PFSK-1 (cell line): Measurements from ENCODE around the gene KHDC4.

ENCODE experiments used
- POLR2AphosphoS5 ChIP-seq: IDR thresholded peaks from 2 replicates; pipeline ENCODE4 v1.6.1; 2012; ENCODE audit warnings: low read depth, mild to moderate bottlenecking, control low read depth, low read length, moderate library complexity
- TAF1 ChIP-seq: IDR thresholded peaks from 2 replicates; pipeline ENCODE4 v1.6.1; 2012; ENCODE audit warnings: low read length, control low read depth, borderline replicate concordance; ENCODE audit not compliant: insufficient read depth
- TF ChIP-seq, protein P1 (sequence below), 2 experiments: IDR thresholded peaks; 2 replicates each; pipeline versions ENCODE4 v1.6.1 to v1.8.0; 2011 to 2012; ENCODE audit warnings: low read depth in 2 of 2, low read length in 2 of 2, control low read depth in 1 of 2, inconsistent platforms in 1 of 2, mild to moderate bottlenecking in 1 of 2, moderate library complexity in 1 of 2; ENCODE audit not compliant: insufficient read depth in 1 of 2

DNA sequence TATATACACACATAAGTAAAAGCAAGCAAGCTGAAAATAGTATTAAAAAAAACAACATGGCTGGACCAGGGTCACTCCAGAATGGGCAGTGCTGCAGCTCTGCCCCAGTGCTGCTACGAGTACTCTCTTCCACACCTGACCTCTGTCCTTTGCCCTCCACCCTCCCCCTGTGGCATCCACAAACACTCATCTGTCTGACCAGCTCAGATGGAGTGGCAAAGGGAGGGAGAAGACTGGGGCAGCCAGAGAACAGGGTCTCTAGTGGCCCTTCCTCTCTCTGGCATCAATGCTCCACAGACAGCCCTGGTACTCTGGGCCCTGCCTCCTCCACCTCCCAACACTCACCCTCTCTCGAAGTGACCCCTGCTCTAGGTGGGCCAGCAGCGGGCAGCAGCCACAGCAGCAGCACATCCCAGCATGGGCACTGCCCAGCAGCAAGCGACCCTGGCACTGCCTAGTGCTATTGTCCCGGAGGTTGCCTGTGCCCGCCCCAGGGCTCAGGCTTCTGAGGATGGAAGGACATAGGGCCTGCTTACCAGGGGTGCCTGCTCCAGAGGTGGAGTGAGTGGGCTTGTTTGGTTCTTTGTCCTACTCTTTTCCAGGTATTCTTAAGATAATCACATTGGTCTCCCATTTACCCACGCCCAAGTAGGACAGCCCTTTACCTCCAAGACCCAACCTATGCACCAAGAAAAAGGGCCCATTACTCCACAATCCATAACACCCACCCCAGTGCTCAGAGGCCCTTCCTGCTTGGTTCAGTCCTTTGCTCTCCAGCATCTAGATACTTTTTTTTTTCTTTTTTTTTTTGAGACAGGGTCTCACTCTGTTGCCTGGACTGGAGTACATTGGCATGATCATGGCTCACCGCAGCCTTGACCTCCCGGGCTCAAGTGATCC is 37.9 kb upstream of the KHDC4 start:
- TF ChIP-seq, protein P1, sequence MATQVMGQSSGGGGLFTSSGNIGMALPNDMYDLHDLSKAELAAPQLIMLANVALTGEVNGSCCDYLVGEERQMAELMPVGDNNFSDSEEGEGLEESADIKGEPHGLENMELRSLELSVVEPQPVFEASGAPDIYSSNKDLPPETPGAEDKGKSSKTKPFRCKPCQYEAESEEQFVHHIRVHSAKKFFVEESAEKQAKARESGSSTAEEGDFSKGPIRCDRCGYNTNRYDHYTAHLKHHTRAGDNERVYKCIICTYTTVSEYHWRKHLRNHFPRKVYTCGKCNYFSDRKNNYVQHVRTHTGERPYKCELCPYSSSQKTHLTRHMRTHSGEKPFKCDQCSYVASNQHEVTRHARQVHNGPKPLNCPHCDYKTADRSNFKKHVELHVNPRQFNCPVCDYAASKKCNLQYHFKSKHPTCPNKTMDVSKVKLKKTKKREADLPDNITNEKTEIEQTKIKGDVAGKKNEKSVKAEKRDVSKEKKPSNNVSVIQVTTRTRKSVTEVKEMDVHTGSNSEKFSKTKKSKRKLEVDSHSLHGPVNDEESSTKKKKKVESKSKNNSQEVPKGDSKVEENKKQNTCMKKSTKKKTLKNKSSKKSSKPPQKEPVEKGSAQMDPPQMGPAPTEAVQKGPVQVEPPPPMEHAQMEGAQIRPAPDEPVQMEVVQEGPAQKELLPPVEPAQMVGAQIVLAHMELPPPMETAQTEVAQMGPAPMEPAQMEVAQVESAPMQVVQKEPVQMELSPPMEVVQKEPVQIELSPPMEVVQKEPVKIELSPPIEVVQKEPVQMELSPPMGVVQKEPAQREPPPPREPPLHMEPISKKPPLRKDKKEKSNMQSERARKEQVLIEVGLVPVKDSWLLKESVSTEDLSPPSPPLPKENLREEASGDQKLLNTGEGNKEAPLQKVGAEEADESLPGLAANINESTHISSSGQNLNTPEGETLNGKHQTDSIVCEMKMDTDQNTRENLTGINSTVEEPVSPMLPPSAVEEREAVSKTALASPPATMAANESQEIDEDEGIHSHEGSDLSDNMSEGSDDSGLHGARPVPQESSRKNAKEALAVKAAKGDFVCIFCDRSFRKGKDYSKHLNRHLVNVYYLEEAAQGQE (IDR thresholded peaks at IDR 0.05; ENCODE audit: insufficient read depth in 1 of 2, low read depth in 2 of 2, low read length in 2 of 2), result no peak
- TF ChIP-seq POLR2AphosphoS5, result no peak
- TF ChIP-seq TAF1, result no peak
